Measurements from ENCODE around the gene LRCOL1. TPM values are rescaled to one million over a fixed set of nuclear protein-coding genes. Genes with fewer than 3 reads are reported as not detected.

Gene LRCOL1
- total RNA-seq, 1 experiment from 2014 or later = not detected

GRCh38 chr12:132642846-132643835 is 32.8 kb upstream of the LRCOL1 start:
- H3K27me3 ChIP-seq (replicated peaks) = no peaks in the 10 kb centered on the region
- H3K36me3 ChIP-seq = peaks cover 73% of the 10 kb centered on the region
- no peak overlapping the region for H3K4me3 ChIP-seq
- no peak overlapping the region for H3K27ac ChIP-seq
- DNase-seq (ENCODE audit: low read depth in 1 of 2, low spot score in 2 of 2) = no peak
- H3K9me3 ChIP-seq (replicated peaks) = no peaks in the 10 kb centered on the region
- no peaks in the 10 kb centered on the region for H3K4me1 ChIP-seq (replicated peaks)

- no peak overlapping the region for H3K27ac ChIP-seq
- DNase-seq (ENCODE audit: low read depth in 1 of 2, low spot score in 2 of 2) = no peak
- H3K36me3 ChIP-seq = peaks cover 76% of the 10 kb centered on the region
- no peaks in the 10 kb centered on the region for H3K4me1 ChIP-seq (replicated peaks)
- H3K27me3 ChIP-seq (replicated peaks) = no peaks in the 10 kb centered on the region
- no peaks in the 10 kb centered on the region for H3K9me3 ChIP-seq (replicated peaks)
- no peak overlapping the region for H3K4me3 ChIP-seq
These were observed 31.6 kb upstream of the LRCOL1 start for GRCh38 chr12:132641811-132642650.

DNA sequence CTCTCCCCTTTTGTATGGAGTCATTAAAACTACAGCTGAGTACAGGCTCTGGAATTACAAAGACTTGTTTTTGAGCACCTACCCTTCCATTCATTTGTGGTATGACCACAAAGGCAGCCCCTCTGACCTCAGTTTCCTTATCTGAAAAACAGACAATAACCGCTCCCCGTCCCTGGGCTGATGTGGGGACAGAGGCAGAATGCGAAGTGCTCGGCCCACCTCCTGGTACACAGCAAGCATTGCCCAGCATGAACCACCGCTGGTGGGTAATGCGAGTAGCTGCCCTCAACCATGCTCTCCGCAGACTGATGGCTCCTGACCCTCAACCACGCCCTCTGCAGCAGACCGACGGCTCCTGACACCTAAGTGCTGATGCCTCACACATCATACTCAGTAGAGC is 30.6 kb upstream of the LRCOL1 start:
- H3K27ac ChIP-seq = no peak overlapping the region
- H3K36me3 ChIP-seq = peaks cover 77% of the 10 kb centered on the region
- no peaks in the 10 kb centered on the region for H3K27me3 ChIP-seq (replicated peaks)
- no peaks in the 10 kb centered on the region for H3K9me3 ChIP-seq (replicated peaks)
- H3K4me1 ChIP-seq (replicated peaks) = no peaks in the 10 kb centered on the region
- DNase-seq (ENCODE audit: low read depth in 1 of 2, low spot score in 2 of 2) = no peak
- no peak overlapping the region for H3K4me3 ChIP-seq

DNA sequence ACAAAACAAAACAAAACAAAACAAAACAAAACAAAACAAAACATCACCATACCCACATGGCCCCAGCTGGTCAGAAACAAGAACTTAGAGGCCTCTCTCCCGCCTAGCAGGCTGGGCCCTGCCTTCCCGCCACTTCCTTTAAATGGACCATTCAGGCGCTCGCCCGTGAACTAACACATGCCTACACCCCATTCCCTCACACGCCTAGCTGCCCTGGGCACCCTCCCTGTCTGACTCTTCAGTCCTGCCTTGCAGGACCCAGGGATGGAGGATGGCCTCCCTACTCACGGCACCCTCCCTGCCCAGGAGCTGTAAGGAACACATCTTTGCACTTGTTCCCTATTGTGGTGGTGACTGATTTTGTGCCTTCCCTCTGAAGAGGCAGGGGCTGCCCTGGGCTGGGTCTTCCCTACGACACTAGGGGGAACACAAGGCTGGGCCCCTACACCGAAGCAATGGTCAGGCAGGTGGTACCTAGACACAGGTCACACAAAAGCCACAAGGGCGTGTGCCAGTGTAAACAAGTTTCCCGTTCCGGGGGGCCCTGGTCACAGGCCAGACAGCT is 29.7 kb upstream of the LRCOL1 start:
- no peak overlapping the region for H3K4me3 ChIP-seq
- peaks cover 79% of the 10 kb centered on the region for H3K36me3 ChIP-seq
- no peak for DNase-seq (ENCODE audit: low read depth in 1 of 2, low spot score in 2 of 2)
- H3K4me1 ChIP-seq (replicated peaks) = no peaks in the 10 kb centered on the region
- no peak overlapping the region for H3K27ac ChIP-seq
- no peaks in the 10 kb centered on the region for H3K27me3 ChIP-seq (replicated peaks)
- no peaks in the 10 kb centered on the region for H3K9me3 ChIP-seq (replicated peaks)

GRCh38 chr12:132638541-132639408 is 28.4 kb upstream of the LRCOL1 start:
- no peaks in the 10 kb centered on the region for H3K27me3 ChIP-seq (replicated peaks)
- peaks cover 90% of the 10 kb centered on the region for H3K36me3 ChIP-seq
- no peak for DNase-seq (ENCODE audit: low read depth in 1 of 2, low spot score in 2 of 2)
- H3K9me3 ChIP-seq (replicated peaks) = no peaks in the 10 kb centered on the region
- H3K27ac ChIP-seq = no peak overlapping the region
- no peak overlapping the region for H3K4me3 ChIP-seq
- H3K4me1 ChIP-seq (replicated peaks) = no peaks in the 10 kb centered on the region

GRCh38 chr12:132637811-132638210 is 27.4 kb upstream of the LRCOL1 start:
- Histone ChIP-seq H3K36me3 (peaks cover 88% of the 10 kb centered on the region), H3K4me1 (replicated peaks) (no peaks in the 10 kb centered on the region), H3K4me3 (no peak overlapping the region), H3K27me3 (replicated peaks) (no peaks in the 10 kb centered on the region), H3K27ac (no peak overlapping the region), H3K9me3 (replicated peaks) (no peaks in the 10 kb centered on the region)
- no peak for DNase-seq (ENCODE audit: low read depth in 1 of 2, low spot score in 2 of 2)

DNA sequence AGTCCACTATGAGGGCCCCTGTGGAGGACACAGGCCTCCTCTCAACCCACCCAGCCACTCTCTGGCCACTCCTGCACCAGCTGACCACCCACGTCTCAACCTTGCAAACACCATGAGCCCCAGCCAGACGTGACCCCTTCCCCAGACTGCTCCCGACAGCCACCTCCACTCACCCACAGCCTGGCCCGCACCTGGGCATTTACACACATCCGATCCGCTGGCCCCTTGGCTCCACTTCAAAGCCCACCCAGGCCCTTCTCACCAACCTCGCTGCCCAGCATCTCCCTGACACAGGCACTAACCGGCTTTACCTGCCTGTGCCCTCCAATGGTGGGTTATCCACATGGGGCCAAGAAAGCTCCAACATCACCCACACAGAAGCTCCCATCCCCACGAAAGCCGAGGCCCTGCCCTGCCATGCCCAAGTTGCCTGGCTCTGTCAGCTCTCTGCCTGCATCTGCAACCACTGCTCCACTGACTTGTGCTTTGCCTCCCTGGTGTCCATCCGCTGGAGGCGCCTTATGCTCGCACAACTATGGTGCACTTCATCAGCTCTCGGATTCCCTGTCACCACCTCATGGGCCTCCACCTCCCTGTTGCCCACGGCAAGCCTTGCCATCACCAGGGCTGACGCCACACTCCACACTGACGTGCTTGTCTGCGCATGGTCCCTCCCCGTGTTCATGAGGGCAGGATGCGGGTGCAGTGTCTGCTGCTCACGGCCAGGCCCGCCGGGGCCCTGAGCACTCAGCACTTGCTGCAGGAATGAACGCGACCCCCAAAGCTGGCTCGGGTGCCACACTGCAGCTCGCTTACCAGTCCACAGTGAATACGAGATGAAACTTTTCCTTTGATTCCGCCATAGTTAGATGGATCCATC is 24.9 kb upstream of the LRCOL1 start:
- H3K36me3 ChIP-seq = peaks cover 85% of the 10 kb centered on the region
- no peaks in the 10 kb centered on the region for H3K27me3 ChIP-seq (replicated peaks)
- no peak for DNase-seq (ENCODE audit: low read depth in 1 of 2, low spot score in 2 of 2)
- H3K27ac ChIP-seq = no peak overlapping the region
- no peaks in the 10 kb centered on the region for H3K9me3 ChIP-seq (replicated peaks)
- H3K4me3 ChIP-seq = no peak overlapping the region
- H3K4me1 ChIP-seq (replicated peaks) = no peaks in the 10 kb centered on the region

- no peak for DNase-seq (ENCODE audit: low read depth in 1 of 2, low spot score in 2 of 2)
- Histone ChIP-seq H3K27me3 (replicated peaks) (no peaks in the 10 kb centered on the region), H3K4me1 (replicated peaks) (no peaks in the 10 kb centered on the region), H3K36me3 (peaks cover 89% of the 10 kb centered on the region), H3K4me3 (no peak overlapping the region), H3K27ac (no peak overlapping the region), H3K9me3 (replicated peaks) (no peaks in the 10 kb centered on the region)
These were observed 24.1 kb upstream of the LRCOL1 start for GRCh38 chr12:132634411-132634990.

DNA sequence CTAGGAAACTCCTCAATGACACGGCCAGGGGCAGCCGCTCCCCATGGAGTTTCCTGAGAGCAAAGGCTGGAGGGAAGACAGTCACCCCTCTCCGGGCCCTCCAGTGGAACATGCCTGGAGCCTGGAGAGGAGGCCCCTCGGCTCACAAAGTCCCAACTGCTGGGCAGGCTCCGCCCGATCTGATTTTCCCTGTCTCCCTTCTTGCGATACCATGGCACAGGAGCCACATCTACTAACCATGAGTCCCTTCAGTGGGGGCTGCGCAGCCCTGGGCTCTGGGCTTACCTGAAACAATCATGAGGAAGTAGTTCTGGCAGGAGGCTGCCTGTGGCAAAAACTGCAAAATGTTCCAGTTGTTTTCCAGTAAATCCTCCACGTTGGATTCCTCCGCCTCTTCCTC is 23.5 kb upstream of the LRCOL1 start:
- Histone ChIP-seq H3K36me3 (peaks cover 92% of the 10 kb centered on the region), H3K27ac (no peak overlapping the region), H3K4me1 (replicated peaks) (no peaks in the 10 kb centered on the region), H3K27me3 (replicated peaks) (no peaks in the 10 kb centered on the region), H3K4me3 (no peak overlapping the region), H3K9me3 (replicated peaks) (no peaks in the 10 kb centered on the region)
- no peak for DNase-seq (ENCODE audit: low read depth in 1 of 2, low spot score in 2 of 2)

GRCh38 chr12:132633398-132633797 is 23.0 kb upstream of the LRCOL1 start:
- Histone ChIP-seq H3K4me3 (no peak overlapping the region), H3K4me1 (replicated peaks) (no peaks in the 10 kb centered on the region), H3K36me3 (peaks cover 89% of the 10 kb centered on the region), H3K9me3 (replicated peaks) (no peaks in the 10 kb centered on the region), H3K27me3 (replicated peaks) (no peaks in the 10 kb centered on the region), H3K27ac (no peak overlapping the region)
- no peak for DNase-seq (ENCODE audit: low read depth in 1 of 2, low spot score in 2 of 2)

DNA sequence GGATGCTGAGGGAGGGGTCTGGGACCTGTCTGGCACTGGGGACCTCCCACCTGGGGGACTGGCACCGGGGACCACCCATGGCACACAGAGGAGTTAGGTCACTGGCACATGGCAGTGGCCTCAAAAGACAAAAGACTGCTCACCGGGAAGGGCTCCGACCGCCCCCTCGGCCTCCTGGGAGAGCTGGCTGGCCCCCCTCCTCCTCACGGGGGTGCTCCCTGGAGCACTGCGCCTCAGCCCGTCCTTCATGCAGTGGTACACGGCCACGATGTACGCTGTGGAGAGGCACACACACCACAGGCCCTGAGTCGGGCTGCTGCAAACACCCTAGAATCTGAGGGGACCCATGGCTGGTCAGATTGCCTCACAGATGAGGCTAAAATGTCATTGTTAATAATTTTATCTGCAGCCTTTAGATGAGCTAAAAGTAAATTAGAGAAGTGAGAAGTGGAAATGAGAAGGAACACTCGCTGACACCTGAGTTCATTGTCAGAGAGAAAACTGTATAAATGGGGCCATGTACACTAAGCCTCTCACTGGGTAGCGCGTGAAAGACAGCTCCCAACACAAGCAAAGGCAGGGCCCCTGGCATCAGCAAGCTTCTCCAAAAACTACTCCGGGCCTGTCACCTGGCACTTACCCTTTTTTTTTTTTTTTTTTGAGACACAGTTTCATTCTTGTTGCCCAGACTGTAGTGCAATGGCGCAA is 22.3 kb upstream of the LRCOL1 start:
- H3K27ac ChIP-seq = no peak overlapping the region
- no peaks in the 10 kb centered on the region for H3K9me3 ChIP-seq (replicated peaks)
- H3K4me3 ChIP-seq = no peak overlapping the region
- H3K4me1 ChIP-seq (replicated peaks) = no peaks in the 10 kb centered on the region
- no peak for DNase-seq (ENCODE audit: low read depth in 1 of 2, low spot score in 2 of 2)
- H3K27me3 ChIP-seq (replicated peaks) = no peaks in the 10 kb centered on the region
- H3K36me3 ChIP-seq = peaks cover 84% of the 10 kb centered on the region

DNA sequence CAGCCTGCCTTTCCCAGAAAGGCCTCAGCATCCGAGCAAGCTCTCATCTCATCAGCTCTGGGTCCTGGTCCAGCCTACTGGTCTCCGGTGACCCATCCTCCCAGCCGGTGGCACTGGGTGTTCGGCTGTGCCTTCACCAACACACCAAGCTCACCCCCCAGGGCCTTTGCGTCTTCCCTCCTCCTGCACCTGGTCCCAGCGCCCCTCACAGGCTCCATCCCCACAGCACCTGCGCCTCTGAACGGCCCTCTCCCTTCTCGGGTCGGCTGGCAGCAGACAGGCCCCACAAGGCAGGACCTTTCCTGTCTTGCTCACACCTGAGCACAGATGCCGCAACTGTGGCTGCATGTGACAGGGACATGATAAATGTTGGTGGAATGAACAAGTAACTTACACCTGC is 21.3 kb upstream of the LRCOL1 start:
- no peaks in the 10 kb centered on the region for H3K4me1 ChIP-seq (replicated peaks)

More for the DNA sequence above, 21.3 kb upstream of the LRCOL1 start:
- H3K27me3 ChIP-seq (replicated peaks) = no peaks in the 10 kb centered on the region
- no peaks in the 10 kb centered on the region for H3K9me3 ChIP-seq (replicated peaks)
- H3K36me3 ChIP-seq = peaks cover 81% of the 10 kb centered on the region
- H3K27ac ChIP-seq = no peak overlapping the region
- H3K4me3 ChIP-seq = no peak overlapping the region
- DNase-seq (ENCODE audit: low read depth in 1 of 2, low spot score in 2 of 2) = no peak

Measured in SJSA1 (cell line).